Measurements from ENCODE around the gene SFMBT1.

The SFMBT1 gene

DNA sequence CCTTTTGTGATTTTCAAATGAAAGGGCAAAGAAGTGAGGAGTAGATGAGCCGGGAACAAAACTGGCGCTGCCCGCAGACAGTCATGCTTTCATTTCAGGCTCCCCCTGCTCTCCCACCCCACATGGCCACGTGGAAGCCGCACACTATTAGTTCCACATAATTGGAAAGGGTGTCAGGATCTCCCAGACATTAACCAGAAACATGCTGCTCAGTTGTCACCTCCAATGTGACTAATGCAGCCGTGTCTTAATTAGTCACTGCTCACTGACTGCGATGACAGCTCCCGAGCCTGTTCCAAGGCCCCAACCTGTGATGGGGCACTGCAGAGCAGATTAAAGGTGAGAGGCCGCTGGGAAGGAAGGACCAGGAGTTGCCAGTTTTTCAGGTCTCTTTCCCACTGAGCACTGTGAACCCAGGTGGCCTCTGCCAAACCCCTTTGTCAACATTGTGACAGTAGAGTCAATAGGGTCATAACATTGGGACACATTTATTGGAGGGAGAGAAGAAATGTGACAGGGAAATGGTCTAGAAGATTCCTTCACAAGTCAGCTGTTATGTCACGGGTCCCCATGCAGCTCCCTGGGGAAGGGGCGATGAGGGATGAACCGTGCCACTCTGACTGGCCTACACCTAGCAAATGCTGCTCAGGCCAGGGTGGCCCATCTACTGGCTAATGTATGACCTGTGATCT, 38.6 kb upstream of the SFMBT1 start:
- H4K20me1 ChIP-seq (ENCODE audit: insufficient read depth, low read length), result no peaks in the 10 kb centered on the region; the same call in 1 of the 2 replicates
- 0 out of 2 replicates have a peak, but pooled peaks cover 6% of the 10 kb centered on the region for H3K36me3 ChIP-seq (ENCODE audit: insufficient read depth, low read length)
- H3K79me2 ChIP-seq (ENCODE audit: insufficient read depth, low read length), result no peaks in the 10 kb centered on the region
- no peak overlapping the region for H3K4me3 ChIP-seq (ENCODE audit: low read depth in 1 of 2, low read length in 2 of 2)
- no peak overlapping the region for H3K9ac ChIP-seq (ENCODE audit: low read depth, low read length)
- DNase-seq, result no peak
- no peak for TF ChIP-seq EZH2 (IDR thresholded peaks at IDR 0.05; ENCODE audit: borderline replicate concordance, low read depth, low read length, severe bottlenecking)
- TF ChIP-seq, protein P1, sequence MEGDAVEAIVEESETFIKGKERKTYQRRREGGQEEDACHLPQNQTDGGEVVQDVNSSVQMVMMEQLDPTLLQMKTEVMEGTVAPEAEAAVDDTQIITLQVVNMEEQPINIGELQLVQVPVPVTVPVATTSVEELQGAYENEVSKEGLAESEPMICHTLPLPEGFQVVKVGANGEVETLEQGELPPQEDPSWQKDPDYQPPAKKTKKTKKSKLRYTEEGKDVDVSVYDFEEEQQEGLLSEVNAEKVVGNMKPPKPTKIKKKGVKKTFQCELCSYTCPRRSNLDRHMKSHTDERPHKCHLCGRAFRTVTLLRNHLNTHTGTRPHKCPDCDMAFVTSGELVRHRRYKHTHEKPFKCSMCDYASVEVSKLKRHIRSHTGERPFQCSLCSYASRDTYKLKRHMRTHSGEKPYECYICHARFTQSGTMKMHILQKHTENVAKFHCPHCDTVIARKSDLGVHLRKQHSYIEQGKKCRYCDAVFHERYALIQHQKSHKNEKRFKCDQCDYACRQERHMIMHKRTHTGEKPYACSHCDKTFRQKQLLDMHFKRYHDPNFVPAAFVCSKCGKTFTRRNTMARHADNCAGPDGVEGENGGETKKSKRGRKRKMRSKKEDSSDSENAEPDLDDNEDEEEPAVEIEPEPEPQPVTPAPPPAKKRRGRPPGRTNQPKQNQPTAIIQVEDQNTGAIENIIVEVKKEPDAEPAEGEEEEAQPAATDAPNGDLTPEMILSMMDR (IDR thresholded peaks at IDR 0.05; ENCODE audit: borderline replicate concordance, extremely low read depth, low read length, poor library complexity, severe bottlenecking), result no peak
- no peaks in the 10 kb centered on the region for H3K9me3 ChIP-seq (ENCODE audit: insufficient read depth, low read length, severe bottlenecking)
- no peak overlapping the region for H3K4me2 ChIP-seq (ENCODE audit: insufficient read depth, low read length)
- no peak overlapping the region for H3K27ac ChIP-seq (ENCODE audit: low read length)
- H3K4me1 ChIP-seq (ENCODE audit: insufficient read depth, low read length), result no peaks in the 10 kb centered on the region
- H3K27me3 ChIP-seq (ENCODE audit: insufficient read depth, low read length, poor library complexity), result no peaks in the 10 kb centered on the region
- no peak for ATAC-seq (ENCODE audit: insufficient read depth, low read depth)
- H2AFZ ChIP-seq (ENCODE audit: low read depth, low read length), result no peak overlapping the region

DNA sequence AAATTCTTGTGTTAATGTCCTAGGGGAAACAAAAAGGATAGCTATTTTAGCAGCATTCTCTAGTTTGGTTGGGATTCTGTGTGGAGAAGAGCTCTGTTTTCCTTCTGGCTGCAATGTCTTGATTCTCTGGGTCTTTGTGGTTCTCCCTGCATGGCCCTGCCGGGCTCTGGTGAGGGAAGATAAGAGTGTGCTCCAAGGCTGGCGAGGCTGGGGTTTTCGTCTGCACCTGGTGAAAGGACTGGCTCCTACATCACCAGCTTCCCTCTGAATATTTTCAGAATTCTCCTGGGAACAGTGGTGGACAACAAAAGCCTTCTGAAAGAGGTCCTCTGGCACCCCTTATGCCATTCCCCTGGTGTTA, 38.1 kb upstream of the SFMBT1 start:
- H3K27ac ChIP-seq (ENCODE audit: low read length), result no peak overlapping the region
- no peak for ATAC-seq (ENCODE audit: insufficient read depth, low read depth)

DNA sequence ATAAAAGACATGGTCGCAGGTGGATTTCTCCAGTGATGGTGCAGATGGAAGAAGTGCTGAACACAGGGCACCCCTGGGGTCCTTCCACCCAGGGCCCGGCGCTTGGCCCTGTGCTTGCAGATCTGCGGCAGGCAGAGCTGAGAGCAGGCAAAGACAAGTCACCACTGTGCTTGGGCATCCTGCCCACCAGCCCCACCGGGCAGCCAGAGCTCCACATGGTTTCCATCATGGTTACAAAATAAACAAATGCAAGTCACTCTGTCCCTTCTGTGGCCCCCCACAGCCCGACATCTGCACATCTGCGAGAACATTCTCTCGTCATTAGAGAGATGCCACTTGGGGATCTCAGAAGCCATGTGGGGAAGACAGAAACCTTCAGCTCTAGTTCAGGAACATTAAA, 37.6 kb upstream of the SFMBT1 start:
- no peaks in the 10 kb centered on the region for H3K27me3 ChIP-seq (ENCODE audit: insufficient read depth, low read length, poor library complexity)
- no peak overlapping the region for H3K4me3 ChIP-seq (ENCODE audit: low read depth in 1 of 2, low read length in 2 of 2)
- DNase-seq (no peak), ATAC-seq (ENCODE audit: insufficient read depth, low read depth) (no peak)
- H4K20me1 ChIP-seq (ENCODE audit: insufficient read depth, low read length), result no peaks in the 10 kb centered on the region
- no peaks in the 10 kb centered on the region for H3K79me2 ChIP-seq (ENCODE audit: insufficient read depth, low read length)
- H3K9ac ChIP-seq (ENCODE audit: low read depth, low read length), result no peak overlapping the region
- TF ChIP-seq, protein P1 (IDR thresholded peaks at IDR 0.05; ENCODE audit: borderline replicate concordance, extremely low read depth, low read length, poor library complexity, severe bottlenecking), result no peak
- no peak for TF ChIP-seq EZH2 (IDR thresholded peaks at IDR 0.05; ENCODE audit: borderline replicate concordance, low read depth, low read length, severe bottlenecking)
- 0 out of 2 replicates have a peak, but pooled peaks cover 3% of the 10 kb centered on the region for H3K36me3 ChIP-seq (ENCODE audit: insufficient read depth, low read length)
- no peaks in the 10 kb centered on the region for H3K9me3 ChIP-seq (ENCODE audit: insufficient read depth, low read length, severe bottlenecking)
- no peaks in the 10 kb centered on the region for H3K4me1 ChIP-seq (ENCODE audit: insufficient read depth, low read length)
- H3K27ac ChIP-seq (ENCODE audit: low read length), result no peak overlapping the region
- H3K4me2 ChIP-seq (ENCODE audit: insufficient read depth, low read length), result no peak overlapping the region
- no peak overlapping the region for H2AFZ ChIP-seq (ENCODE audit: low read depth, low read length)

More for the DNA sequence above, 38.1 kb upstream of the SFMBT1 start:
- no peak for DNase-seq
- H3K27me3 ChIP-seq (ENCODE audit: insufficient read depth, low read length, poor library complexity), result no peaks in the 10 kb centered on the region
- H3K79me2 ChIP-seq (ENCODE audit: insufficient read depth, low read length), result no peaks in the 10 kb centered on the region
- H3K4me3 ChIP-seq (ENCODE audit: low read depth in 1 of 2, low read length in 2 of 2), result no peak overlapping the region
- H2AFZ ChIP-seq (ENCODE audit: low read depth, low read length), result no peak overlapping the region
- no peaks in the 10 kb centered on the region for H4K20me1 ChIP-seq (ENCODE audit: insufficient read depth, low read length)
- TF ChIP-seq EZH2 (IDR thresholded peaks at IDR 0.05; ENCODE audit: borderline replicate concordance, low read depth, low read length, severe bottlenecking), result no peak
- TF ChIP-seq, protein P1 (IDR thresholded peaks at IDR 0.05; ENCODE audit: borderline replicate concordance, extremely low read depth, low read length, poor library complexity, severe bottlenecking), result no peak
- no peaks in the 10 kb centered on the region for H3K4me1 ChIP-seq (ENCODE audit: insufficient read depth, low read length)
- no peaks in the 10 kb centered on the region for H3K9me3 ChIP-seq (ENCODE audit: insufficient read depth, low read length, severe bottlenecking)
- H3K36me3 ChIP-seq (ENCODE audit: insufficient read depth, low read length), result 0 out of 2 replicates have a peak, but pooled peaks cover 3% of the 10 kb centered on the region
- H3K4me2 ChIP-seq (ENCODE audit: insufficient read depth, low read length), result no peak overlapping the region
- no peak overlapping the region for H3K9ac ChIP-seq (ENCODE audit: low read depth, low read length)

Measured in DND-41 (cell line).